OCI-LY3 (cell line): ENCODE data around the gene OSTM1.

Experiments
- H2AFZ ChIP-seq: fragments of 200-600, 300-600 bp; shearing (Covaris generic); 2 replicates; pipeline ENCODE4 v1.6.0; 2014; ENCODE audit warnings: antibody characterized with exemption, low read depth, low read length
- H3K27ac ChIP-seq: fragments of 200-600, 300-600 bp; sonication (generic); 2 replicates; pipeline ENCODE4 v1.5.1; 2014; ENCODE audit warnings: mild to moderate bottlenecking, low read length, moderate library complexity, mixed read lengths
- H3K27me3 ChIP-seq: fragments of 200-600, 300-600 bp; sonication (generic); 2 replicates; pipeline ENCODE4 v1.6.1; 2014; ENCODE audit warnings: low read depth, low read length, mixed read lengths
- H3K36me3 ChIP-seq: fragments of 200-600, 300-600 bp; sonication (generic); replicated peaks from 2 replicates; pipeline ENCODE3; 2014; ENCODE audit warnings: low read depth, low read length, mixed read lengths
- H3K4me1 ChIP-seq: fragments of 300-600, 200-600 bp; sonication (generic); 2 replicates; pipeline ENCODE4 v1.6.1; 2014; ENCODE audit warnings: low read length, mixed read lengths
- H3K4me2 ChIP-seq: fragments of 200-600, 300-600 bp; sonication (generic); 2 replicates; pipeline ENCODE4 v1.6.1; 2014; ENCODE audit warnings: low read length, mixed read lengths
- H3K4me3 ChIP-seq: fragments of 300-600, 200-600 bp; sonication (generic); 2 replicates; pipeline ENCODE4 v1.5.1; 2014; ENCODE audit warnings: antibody characterized with exemption, mild to moderate bottlenecking, low read length, moderate library complexity
- H3K79me2 ChIP-seq: fragments of 300-600, 200-600 bp; shearing (Covaris generic); 2 replicates; pipeline ENCODE4 v1.6.1; 2014; ENCODE audit warnings: mild to moderate bottlenecking, low read length, mixed read lengths
- H3K9ac ChIP-seq: fragments of 300-600, 200-600 bp; shearing (Covaris generic); 2 replicates; pipeline ENCODE4 v1.6.0; 2014; ENCODE audit warnings: mild to moderate bottlenecking, low read length, moderate library complexity
- H3K9me3 ChIP-seq: fragments of 200-600, 300-600 bp; shearing (Covaris generic); 2 replicates; pipeline ENCODE4 v1.6.1; 2014; ENCODE audit warnings: low read length, mixed read lengths; ENCODE audit not compliant: insufficient read depth
- H4K20me1 ChIP-seq: fragments of 200-600, 300-600 bp; sonication (generic); 2 replicates; pipeline ENCODE4 v1.6.1; 2016; ENCODE audit warnings: low read length, mixed read lengths; ENCODE audit not compliant: insufficient read depth
- CTCF ChIP-seq: fragments of 200-600, 300-600 bp; sonication (generic); IDR thresholded peaks from 2 replicates; pipeline ENCODE4 v1.5.1; 2014; ENCODE audit warnings: antibody characterized with exemption, low read length, low read depth
- EZH2phosphoT487 ChIP-seq: fragments of 200-600 bp; shearing (Covaris generic); IDR thresholded peaks from 2 replicates; pipeline ENCODE4 v1.6.1; 2018; ENCODE audit warnings: antibody characterized with exemption, mixed run types, low read depth

OSTM1 gene

GRCh38 chr6:108074359-108075144 is at the start of gene OSTM1:
TSS of gene OSTM1 (minus strand) at chr6:108074741. CDS start at chr6:108074651, 90 bp downstream.
- H3K4me1 ChIP-seq = peaks cover 13% of the 10 kb centered on the region
- no peaks in the 10 kb centered on the region for H3K36me3 ChIP-seq
- H4K20me1 ChIP-seq = no peaks in the 10 kb centered on the region
- H3K27ac ChIP-seq = peak within 1 kb of the TSS; percentile 48
- H3K4me3 ChIP-seq = peak within 1 kb of the TSS; percentile 97
- peak within 1 kb of the TSS; percentile 91 for H3K9ac ChIP-seq
- peaks cover 8% of the 10 kb centered on the region for H3K79me2 ChIP-seq
- peak within 1 kb of the TSS; percentile 97 for H2AFZ ChIP-seq
- H3K9me3 ChIP-seq = no peaks in the 10 kb centered on the region
- TF ChIP-seq CTCF (no peak), EZH2phosphoT487 (no peak)
- peak within 1 kb of the TSS; percentile 95 for H3K4me2 ChIP-seq
- no peaks in the 10 kb centered on the region for H3K27me3 ChIP-seq

GRCh38 chr6:108123946-108124345 is 49.4 kb upstream of the OSTM1 start:
- Histone ChIP-seq H3K4me2 (no peak overlapping the region), H3K79me2 (no peaks in the 10 kb centered on the region), H3K27ac (no peak overlapping the region), H2AFZ (no peak overlapping the region), H3K36me3 (no peaks in the 10 kb centered on the region), H3K9me3 (no peaks in the 10 kb centered on the region), H4K20me1 (no peaks in the 10 kb centered on the region), H3K9ac (no peak overlapping the region), H3K4me3 (no peak overlapping the region), H3K4me1 (no peaks in the 10 kb centered on the region), H3K27me3 (no peaks in the 10 kb centered on the region)
- TF ChIP-seq EZH2phosphoT487 = no peak
- no peak for TF ChIP-seq CTCF

- no peaks in the 10 kb centered on the region for H3K79me2 ChIP-seq
- H3K9ac ChIP-seq = no peak overlapping the region
- no peaks in the 10 kb centered on the region for H3K27me3 ChIP-seq
- no peak overlapping the region for H2AFZ ChIP-seq
- no peaks in the 10 kb centered on the region for H4K20me1 ChIP-seq
- no peak overlapping the region for H3K27ac ChIP-seq
- no peaks in the 10 kb centered on the region for H3K4me1 ChIP-seq
- H3K4me2 ChIP-seq = no peak overlapping the region
- no peak overlapping the region for H3K4me3 ChIP-seq
- no peaks in the 10 kb centered on the region for H3K9me3 ChIP-seq
- TF ChIP-seq CTCF (no peak), EZH2phosphoT487 (no peak)
- no peaks in the 10 kb centered on the region for H3K36me3 ChIP-seq
Measured at GRCh38 chr6:108123481-108123929, 49.0 kb upstream of the OSTM1 start.

- no peak overlapping the region for H3K4me3 ChIP-seq
- H4K20me1 ChIP-seq = no peaks in the 10 kb centered on the region
- H3K36me3 ChIP-seq = no peaks in the 10 kb centered on the region
- TF ChIP-seq CTCF = no peak
- H3K4me1 ChIP-seq = no peaks in the 10 kb centered on the region
- H3K27me3 ChIP-seq = no peaks in the 10 kb centered on the region
- H3K4me2 ChIP-seq = no peak overlapping the region
- H3K9me3 ChIP-seq = no peaks in the 10 kb centered on the region
- no peaks in the 10 kb centered on the region for H3K79me2 ChIP-seq
- no peak overlapping the region for H2AFZ ChIP-seq
- no peak overlapping the region for H3K27ac ChIP-seq
- H3K9ac ChIP-seq = no peak overlapping the region
Measured at GRCh38 chr6:108121612-108122011, 47.1 kb upstream of the OSTM1 start.
